Measurements from ENCODE around the gene PRLR.
"Not testable (repeated sequence)": the region's sequence is repeated elsewhere in the genome, so short reads cannot be mapped to it uniquely, and the experiment has no call there.

PRLR gene

DNA sequence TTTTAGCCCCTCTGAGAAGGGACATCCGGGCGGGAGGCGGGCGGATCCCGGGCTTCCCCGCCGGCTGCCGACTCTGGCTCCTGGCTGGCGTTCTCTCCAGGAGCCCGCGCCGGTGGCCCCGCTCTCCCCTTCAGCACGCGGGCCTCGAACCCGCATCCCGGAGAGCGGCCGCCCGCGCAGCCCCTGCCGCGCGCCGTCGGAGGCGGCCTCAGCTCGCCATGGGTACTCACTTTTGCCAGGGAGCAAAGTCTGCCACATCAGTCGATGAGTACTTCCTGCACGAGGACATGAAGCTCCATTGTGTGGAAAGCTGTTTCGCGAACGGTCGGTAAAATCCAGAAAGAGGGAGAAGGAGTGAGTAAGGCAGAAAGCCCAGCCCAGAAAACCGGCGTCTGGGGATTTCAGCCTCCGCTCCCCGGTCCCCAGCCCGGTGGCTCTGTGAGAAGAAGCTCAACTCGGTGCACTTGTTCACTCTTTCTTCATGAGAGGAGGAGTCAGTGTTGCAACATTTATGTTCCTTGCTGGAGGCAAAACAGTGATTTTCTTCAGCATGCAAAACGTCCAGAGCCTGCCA lies at the start of gene PRLR:
PRLR (minus strand) TSS at position 450 of the 574 bp plus-strand sequence. CDS start 140,867 bp downstream, outside the sequence.
- DNase-seq (ENCODE audit: low read depth in 2 of 2) = no peak

DNA sequence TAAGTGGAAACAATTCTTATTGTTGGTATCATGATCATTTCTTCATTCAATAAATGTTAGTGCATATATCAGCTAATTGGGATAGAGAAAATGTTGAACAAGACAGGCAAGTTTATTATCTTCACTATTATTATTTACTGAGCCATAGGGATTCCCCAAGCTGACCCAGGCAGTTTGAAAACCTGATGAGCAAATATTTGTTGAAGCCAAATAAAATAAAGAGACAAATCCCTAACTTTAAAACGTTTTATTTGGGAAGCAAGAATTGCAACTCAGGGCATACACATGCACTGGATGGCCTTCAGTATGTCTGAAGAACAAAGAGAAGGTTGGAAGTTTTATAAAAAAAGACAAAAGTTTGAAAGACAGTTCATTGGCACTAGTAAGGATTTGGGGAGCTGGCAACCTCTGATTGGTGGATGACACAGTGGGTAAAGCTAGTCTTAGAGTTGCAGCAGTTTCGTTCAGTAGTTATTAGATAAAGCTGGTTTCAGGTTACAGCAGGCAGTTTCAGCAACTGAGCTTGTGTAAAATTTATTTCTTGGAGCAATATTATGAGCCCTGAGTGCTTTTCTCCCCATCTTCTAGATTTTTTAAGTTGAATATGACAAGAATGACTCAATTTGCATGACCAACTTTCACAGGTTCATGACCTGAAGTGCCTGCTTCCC lies 44.7 kb upstream of the PRLR start:
- no peak for DNase-seq (ENCODE audit: low read depth in 2 of 2)

DNA sequence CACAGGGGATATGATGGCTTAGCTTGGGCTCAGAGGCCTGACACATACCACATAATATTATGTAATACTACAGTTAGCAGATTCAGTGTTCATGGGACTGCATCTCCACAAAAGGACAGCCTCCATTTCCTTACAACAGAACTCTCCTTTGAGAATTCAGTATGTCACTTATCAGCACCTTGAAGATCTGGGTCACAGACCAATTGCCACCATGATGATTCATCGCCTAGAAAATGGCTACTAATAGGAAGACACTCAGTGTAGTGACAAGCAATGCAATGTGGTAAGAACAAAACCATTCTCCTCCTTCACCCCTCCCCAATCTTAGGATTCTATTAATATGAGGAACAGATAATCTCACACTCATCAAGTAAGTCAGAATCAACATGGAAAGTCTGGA lies 38.7 kb upstream of the PRLR start:
- no peak for DNase-seq (ENCODE audit: low read depth in 2 of 2)

DNA sequence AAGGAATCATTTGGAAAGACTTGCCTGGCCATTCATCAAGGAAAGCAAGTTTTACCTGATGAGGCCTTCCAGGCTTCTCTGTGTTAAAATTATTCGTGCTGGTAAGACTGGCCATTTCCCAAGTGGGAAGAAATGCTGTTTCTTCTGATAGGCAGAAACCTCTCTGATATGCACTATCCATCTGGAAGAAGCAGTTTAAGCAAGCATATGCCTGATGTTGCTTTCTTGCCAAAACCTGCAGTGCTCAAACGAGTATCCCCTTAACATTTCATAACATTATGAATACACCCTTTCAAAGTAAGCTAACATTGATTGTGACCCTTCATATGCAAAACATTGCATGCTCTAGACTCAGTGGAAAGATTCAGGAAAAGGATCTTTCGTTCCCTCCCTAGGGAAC lies 36.0 kb upstream of the PRLR start:
- DNase-seq (ENCODE audit: low read depth in 2 of 2) = no peak

DNA sequence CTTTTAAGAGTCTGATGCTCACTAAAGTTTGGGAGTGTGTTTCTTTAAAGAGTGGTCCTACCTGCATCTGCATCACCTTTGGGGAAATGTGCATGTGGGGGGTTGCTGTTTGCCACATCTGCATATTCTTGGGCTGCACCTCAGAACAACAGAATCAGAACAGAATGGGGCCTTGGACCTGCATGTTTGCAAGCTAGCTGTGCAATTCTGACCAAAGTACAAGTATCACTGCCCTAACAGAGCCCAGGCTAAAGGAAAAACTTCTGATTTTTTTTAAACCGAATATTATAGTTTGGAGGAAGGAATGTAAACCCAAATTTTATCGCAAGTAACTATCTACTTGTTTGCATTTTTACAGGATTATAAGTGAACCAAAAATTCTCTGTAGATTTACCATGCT lies 34.2 kb upstream of the PRLR start:
- DNase-seq (ENCODE audit: low read depth in 2 of 2) = no peak

DNA sequence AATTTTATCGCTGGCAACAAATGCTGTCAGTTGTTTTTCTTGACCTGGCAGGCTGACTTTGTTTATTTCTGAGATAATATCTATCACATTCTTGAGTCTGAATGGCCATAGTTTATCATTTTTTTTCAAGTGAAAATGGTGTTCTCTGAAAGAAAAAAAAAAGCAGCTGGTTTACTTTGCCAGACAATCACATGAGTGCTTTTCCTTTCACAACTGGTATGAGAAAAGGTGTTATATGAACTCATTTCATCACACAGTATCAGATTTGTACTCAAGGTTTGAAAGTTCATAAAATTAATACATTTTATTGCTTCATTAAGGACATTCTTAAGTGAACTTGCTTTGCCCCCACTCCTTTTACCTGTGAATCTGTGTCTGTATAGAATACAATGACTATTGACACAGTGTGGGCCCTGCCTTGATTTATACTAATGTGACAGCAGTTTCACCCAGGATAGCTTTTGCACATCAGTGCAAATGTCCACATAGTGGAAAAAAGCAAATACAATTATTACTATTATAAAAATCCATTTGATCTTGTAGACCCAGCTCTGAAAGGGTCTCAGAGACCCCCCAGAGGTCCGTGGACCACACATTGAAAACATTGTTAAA lies 33.1 kb upstream of the PRLR start:
- no peak for DNase-seq (ENCODE audit: low read depth in 2 of 2)

DNA sequence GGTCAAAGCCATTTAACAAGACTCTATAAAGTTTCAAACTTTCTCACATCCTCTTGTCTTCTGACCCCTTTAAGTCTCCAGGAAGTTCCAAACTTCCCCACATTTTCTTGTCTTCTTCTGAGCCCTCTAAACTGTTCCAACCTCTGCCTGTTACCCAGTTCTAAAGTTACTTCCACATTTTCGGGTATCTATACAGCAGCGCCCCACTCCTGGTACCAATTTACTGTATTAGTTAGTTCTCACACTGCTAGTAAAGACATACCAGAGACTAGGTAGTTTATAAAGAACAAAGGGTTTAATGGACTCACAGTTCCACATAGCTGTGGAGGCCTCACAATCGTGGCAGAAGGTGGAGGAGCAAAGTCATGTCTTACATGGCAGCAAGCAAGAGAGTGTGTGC lies 23.3 kb upstream of the PRLR start:
- no peak for DNase-seq (ENCODE audit: low read depth in 2 of 2)

DNA sequence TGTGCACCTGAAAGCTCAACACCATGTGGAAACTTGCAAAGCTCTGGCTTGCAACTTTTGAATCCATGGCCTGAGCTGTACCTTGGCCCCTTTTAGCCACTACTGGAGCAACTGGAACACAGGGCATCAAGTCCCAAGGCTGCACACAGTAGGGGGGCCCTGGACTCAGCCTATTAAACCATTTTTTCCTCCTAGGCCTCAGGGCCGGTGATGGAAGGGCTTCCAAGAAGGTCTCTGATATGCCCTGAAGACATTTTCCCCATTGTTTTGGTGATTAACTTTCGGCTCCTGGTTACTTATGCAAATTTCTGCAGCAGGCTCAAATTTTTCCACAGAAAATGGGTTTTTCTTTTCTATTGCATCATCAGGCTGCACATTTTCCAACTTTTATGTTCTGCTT lies 22.7 kb upstream of the PRLR start:
- no peak for DNase-seq (ENCODE audit: low read depth in 2 of 2)

DNA sequence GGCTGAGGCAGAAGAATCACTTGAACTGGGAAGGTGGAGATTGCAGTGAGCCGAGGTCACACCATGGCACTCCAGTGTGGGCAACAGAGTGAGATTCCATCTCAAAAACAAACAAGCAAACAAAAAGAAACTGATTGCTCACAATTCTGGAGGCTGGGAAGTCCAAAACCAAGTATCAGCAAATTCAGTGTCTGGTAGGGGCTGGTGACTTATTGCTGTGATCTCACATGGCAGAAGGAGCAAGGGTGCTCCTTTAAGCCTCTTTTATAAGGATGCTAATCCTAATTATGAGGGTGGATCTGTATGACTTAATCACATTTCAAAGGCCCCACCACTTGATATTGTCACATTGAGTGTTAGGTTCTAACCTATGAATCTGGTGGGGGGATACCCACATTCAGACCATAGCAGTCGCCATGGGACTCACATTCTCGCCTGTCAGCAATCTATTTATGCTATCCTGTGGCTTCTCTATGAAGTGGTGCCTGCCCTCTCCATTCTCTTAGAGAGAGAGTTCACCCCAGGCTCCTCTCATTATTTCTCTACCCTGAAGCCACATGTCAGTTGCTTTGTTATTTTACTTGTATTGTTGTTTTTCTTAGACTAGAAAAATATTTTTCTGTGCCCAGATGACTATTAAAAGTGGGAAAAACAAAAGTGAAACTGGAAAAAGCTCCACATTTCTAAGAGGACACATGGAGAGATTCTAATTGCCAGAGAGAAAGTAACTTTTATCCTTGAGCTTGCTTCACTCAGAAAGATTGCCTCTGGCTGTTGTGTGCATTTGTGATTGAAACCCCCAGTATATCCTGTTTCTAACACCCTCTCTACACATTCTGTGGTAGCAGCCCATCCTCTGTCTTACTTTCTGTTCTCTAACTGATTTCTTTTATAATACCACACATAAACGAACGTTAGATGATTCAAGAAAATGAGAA lies 18.8 kb upstream of the PRLR start:
- no peak for DNase-seq (ENCODE audit: low read depth in 2 of 2)

DNA sequence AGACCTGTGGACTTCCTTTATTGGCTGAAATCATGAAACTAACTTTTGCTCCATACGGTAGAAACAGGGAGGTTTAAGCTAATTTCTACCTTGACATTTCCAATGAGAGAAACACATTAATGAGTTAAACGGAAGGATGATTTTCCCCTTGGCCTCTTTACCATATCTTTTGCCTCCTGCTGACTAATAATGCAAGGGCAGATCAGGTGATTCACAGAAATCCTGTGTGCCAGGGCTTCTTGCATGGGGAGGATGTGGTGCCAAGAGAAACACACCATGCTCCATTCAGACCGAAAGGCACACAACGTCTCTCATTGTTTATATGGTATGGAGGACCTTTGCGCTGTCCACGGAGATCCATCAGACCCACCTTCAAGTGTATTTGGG lies 17.4 kb upstream of the PRLR start:
- no peak for DNase-seq (ENCODE audit: low read depth in 2 of 2)

DNA sequence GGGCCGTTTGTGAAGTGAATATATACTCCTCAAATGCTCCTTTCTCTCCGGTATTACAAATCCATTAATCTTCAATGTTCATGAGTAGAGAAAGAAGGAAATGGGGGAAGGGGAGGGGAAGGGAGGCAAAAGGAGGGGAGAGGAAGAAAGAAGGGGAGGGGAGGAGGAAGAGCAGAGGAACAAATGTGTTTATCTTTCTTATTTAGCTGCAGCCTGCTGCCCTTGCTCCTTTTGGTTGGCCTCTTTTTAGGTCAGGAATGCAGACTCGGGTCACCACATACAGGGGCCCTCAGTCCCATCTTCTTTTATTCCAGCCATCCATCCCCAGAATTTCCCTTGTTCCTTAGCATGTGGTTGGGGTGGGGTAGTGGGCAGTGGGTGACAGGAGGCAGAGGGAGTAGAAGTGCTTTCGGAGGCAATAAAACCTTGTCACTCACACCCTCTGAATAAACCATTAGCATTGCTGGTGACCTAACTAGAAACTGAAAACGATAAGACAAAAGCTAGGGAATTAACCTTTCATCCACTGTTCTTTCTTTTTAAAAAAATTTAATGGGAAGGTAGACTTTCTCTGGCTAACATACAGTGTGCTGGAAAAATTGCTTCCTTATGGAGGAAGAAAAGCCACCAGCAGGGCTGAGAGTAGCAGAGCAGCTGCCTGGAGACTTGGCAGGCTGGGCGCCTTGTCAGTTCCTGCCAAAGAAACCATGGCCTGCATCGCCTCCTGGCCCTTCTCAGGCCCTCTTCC lies 16.8 kb upstream of the PRLR start:
- no peak for DNase-seq (ENCODE audit: low read depth in 2 of 2)

DNA sequence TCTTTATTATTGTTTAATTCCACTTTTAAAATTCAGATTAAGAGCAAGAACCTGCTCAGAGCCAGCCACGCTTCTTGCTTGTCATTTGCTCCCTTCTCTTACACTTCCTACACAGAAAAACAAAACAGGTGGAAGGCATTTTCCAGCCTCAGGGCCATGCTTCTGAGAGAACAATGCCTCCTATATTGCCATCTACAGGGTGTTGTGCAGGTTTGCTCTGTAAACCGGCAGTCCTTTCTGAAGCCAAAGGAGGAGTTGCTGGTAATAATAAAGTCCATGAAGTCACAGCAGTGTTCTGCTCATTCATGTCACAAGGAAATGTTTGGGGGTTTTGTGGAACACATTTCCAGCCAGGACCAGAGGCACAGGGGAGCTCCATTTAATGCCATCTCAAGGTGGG lies 16.1 kb upstream of the PRLR start:
- DNase-seq (ENCODE audit: low read depth in 2 of 2) = no peak

DNA sequence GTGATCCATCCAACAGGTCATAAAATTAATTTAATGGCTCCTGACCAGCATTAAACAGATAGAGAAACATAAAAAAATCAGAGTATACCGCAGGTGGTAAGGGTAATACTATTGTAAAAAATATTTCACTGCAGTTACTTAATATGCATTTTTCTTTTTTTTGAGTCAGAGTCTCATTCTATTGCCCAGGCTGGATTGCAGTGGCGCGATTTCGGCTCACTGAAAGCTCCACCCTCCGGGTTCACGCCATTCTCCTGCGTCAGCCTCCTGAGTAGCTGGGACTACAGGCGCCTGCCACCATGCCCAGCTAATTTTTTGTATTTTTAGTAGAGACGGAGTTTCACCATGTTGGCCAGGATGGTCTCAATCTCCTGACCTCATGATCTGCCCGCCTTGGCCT lies 15.1 kb upstream of the PRLR start:
- DNase-seq (ENCODE audit: low read depth in 2 of 2) = not testable (repeated sequence)

DNA sequence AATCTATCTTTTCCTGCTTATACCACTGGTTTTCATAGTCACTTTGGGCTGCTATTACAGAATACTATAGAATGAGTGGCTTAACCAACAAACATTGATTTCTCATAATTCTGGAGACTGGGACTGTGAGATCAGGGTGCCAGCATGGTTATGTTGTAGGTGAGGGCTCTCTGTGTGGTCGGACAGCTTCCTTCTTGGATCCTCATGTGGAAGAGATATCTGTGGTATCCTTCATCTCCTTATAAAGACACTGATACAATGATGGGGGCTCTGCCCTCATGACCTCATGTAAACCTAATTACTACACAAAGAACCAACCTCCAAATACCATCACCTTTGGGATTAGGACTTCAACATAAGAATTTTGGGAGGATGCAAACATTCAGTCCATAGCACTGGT lies 13.9 kb upstream of the PRLR start:
- DNase-seq (ENCODE audit: low read depth in 2 of 2) = no peak

DNA sequence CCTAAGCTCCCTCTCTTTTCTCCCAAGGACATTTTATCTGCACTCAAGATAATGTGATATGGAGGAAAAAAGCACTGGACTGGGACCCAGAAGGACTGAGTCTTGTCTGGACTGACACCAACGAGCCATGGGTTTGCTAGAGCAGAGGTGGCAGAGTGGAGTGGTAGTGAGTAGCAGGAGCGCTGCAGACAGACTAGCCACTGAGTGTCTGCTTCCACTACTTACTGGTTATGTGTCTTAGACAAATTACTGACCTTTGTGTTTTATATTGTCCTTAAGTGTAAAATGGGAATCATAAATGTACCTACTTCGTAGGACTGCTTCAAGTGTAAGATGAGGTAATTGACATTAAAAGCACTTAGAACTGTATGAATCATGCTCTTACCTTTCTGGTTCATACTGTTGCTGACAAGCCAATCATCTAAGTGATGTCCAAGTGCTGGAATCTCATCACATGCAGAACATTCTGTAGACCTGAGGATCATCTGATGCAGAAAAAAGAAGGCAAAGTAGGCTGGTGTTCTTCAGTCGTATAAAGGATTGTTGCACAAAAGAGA lies 12.5 kb upstream of the PRLR start:
- DNase-seq (ENCODE audit: low read depth in 2 of 2) = no peak

DNA sequence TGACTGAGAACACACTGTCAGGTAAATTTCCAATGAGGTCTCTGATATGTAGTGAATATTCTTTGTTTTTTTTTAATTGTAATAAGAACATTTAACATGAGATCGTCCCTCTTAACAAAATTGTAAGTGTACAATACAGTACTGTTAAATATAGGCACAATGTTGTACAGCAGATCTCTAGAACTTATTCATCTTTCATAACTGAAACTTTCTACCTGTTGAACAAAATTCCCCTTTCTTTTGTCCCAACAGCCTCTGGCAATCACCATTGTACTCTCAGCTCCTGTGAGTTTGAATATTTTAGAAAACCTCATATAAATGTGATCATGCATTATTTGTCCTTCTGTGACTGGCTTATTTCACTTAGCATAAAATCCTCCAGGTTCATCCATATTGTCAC lies 10.6 kb upstream of the PRLR start:
- DNase-seq (ENCODE audit: low read depth in 2 of 2) = no peak

DNA sequence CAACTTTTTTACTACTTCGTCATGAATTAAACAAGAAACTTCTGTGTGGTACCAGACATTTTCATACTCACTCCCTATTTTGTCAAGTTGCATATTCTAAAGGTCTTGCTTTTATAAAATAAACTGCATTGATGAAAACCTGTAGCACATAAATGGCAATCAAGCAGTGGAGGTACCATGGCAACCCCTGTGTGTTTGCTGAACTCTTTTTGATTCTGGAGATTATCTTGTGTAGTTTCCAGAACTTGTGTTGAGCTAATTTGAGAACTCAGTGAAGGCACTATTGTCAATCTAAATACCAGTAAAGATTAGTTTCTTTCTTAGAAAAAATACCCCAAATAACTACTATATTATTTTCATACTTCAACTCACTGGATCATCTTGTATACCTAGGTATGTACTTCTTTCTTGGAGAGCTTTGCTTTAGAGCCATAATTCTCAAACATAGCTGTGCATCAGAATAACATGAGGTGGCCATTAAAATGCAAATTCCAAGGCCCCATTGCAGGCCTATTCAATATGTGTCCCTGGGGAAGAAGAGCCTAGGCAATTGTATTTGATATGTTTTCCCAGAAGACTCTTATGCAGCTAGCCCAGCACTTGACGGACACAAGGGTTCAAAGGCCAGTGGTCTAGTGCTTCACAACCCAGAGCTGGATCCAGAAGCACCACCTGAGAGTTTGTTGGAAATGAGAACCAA lies 9.8 kb upstream of the PRLR start:
- no peak for DNase-seq (ENCODE audit: low read depth in 2 of 2)

DNA sequence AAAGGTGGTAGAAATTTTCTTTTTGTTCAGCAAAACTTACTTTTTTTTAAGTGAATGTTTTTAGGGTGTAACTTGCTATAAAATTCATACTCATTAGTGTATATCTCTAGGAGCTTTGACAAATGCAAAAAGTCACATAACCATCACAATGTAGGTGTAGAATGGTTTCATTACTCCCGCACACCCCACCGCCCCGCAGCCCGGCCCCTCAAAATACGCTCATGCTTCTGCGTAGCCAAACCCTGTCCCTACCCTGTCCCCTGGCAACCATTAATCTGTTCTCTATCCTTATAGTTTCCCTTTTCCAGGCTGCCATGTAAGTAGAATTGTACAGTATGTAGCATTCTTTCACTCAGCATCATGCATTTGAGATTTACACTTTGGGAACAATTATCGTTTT lies 9.2 kb upstream of the PRLR start:
- DNase-seq (ENCODE audit: low read depth in 2 of 2) = no peak

DNA sequence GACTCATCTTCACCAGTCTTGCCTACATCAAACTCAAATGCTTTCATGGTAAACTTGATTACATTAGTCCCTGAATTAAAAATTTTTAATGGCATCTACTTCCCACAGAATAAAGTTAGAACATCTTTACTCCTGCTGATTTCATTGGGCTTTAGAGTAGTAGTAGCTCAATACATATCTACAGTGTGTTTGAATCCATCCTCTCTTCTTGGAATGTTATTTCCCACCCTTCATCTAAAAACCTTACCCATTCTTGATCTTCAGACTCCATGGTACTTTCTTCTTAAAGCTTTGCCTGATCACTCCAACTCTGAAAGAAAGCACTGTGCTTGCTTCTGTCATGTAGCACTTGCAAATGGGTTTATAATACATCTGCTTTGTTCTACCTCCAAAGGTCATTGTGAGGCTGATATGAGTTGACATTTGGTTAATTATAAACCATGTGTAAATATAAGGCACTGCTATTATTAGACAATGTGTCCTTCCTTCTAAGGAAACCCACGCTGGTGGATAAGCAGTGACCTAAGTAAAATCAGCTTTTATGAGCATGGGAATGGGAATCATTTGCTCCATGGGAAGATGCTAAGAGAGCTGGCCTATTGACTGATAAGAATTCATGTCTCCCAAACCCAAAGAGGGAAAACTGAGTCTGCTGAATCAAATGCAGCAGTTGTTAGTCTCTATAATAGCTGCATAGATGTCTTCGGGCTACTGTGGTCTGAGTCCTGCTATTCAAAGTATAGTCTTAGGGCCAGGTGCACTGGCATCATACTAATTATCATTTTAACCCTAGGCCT lies 7.5 kb upstream of the PRLR start:
- DNase-seq (ENCODE audit: low read depth in 2 of 2) = no peak

DNA sequence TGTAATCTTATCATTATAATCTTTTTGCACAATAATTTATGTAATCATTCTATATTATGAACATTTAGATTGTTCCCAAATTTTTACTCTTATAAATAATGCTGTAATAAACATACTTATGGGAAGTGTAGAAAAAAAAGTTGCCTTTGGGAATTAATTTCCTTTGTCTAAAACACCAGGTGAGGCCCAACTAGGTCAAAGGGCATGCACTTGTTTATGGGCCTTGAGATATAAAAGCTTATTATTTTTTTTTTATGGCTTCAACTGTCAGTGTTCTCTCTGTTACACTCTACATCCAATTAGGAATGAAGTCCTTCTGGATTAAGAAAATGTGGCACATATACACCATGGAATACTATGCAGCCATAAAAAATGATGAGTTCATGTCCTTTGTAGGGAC lies 6.5 kb upstream of the PRLR start:
- DNase-seq (ENCODE audit: low read depth in 2 of 2) = no peak

Data from activated CD8-positive, alpha-beta memory T cell treated with anti-CD3 and anti-CD28 coated beads for 4 hours (primary cell).